Caki2 (cell line): Measurements from ENCODE around the gene FAT2. TPM values are rescaled to one million over a fixed set of nuclear protein-coding genes. Genes with fewer than 3 reads are reported as not detected.
A peak's percentile ranks its signal among the peaks of the same experiment; 100 is the strongest.
"Not testable (repeated sequence)": the region's sequence is repeated elsewhere in the genome, so short reads cannot be mapped to it uniquely, and the experiment has no call there.

ENCODE experiments used
- DNase-seq: peaks from one replicate; pipeline ENCODE4 v3.0.0-alpha.2; 2015; ENCODE audit warnings: low read depth
- in situ Hi-C: cut with HindIII; loops from 2 replicates; pipeline ENCODE4 v1.10.0; 2016; ENCODE audit warnings: low sequenced_read_pairs, low pct_unique_long_range_greater_than_20kb, mixed read lengths
- total RNA-seq: library from RNA; depleted of rRNA; stranded (reverse); fragments of >200 nt; shearing (Covaris generic); gene quantifications from 2 replicates; pipeline ENCODE4 v1.2.3, GENCODE V29; 2014; ENCODE audit warnings: low replicate concordance

FAT2 gene
- total RNA-seq, 1 experiment from 2014 or later = 0.27 TPM

- peak; percentile 71 for DNase-seq
- in situ Hi-C loops = no loop called here
Observed at GRCh38 chr5:151592855-151593408, 1.8 kb upstream of the FAT2 start.

DNA sequence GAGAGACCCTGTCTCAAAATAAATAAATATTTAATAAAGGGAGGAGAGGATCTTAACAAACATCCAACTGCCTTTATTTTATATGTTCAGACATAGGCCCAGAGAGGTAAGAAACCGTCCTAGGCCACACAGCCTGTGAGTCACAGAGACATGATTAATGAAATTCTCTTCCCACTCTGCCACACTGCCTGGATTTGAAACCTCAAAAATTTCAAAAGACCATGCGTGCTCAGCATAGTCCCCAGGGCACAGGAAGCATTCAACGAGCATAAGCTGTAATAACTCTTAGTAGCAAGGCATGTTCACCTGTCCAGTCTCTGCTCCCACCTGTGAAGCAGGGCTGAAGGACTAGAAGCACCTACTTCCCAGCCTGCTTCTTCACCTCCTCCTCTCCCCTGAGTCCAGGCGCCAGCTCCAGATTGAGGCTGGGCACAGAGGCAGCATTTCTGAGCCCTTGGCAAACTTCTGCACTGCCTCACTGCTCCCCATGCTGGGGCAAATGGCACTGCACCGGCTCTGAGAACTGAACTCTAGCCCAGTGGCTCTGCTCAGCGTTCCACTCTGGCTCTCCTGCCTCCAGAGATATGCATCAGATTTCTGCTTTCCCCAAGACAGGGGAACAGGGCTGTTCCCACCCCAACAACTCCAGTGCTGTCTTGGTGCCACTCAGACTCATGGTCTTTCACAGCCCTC, 1.1 kb downstream of the FAT2 start:
- in situ Hi-C loops = no loop called here
- no peak for DNase-seq

DNA sequence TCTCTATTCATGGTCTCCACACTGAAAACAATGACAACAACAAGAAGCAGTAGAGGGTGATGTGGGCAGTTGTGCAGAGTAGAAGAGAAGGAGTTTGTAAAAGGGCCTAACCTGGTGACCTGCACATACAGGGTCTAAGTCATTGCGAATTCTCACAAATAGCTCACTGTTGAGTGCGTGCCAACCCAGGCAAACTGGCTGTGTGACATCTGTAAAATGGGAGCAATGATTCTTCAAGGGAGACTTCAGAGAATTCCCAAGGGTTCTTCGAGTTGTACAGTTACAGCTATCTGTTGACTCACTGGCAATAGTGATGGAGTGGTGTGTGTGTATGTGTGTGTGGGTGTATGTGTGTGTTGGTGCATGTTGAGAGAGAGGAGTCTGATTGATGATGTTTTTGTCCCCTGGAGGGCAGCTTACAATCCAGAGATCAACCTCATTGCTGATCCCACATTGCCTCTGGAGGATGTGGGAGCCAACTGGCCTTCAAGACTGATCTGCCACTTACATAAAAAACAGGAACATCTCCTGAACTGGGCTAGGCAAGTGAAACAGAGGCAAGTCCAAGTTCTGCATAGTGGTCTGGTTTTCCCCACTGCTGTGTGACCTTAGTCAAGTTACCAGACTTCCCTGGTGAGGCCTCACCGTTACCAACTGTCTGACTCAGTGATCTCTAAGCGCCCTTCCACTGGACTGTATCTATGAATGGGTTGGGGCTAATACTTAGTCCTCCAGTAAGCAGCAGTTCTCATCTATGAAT, 3.2 kb downstream of the FAT2 start:
- in situ Hi-C loops = no loop called here
- DNase-seq = no peak

DNA sequence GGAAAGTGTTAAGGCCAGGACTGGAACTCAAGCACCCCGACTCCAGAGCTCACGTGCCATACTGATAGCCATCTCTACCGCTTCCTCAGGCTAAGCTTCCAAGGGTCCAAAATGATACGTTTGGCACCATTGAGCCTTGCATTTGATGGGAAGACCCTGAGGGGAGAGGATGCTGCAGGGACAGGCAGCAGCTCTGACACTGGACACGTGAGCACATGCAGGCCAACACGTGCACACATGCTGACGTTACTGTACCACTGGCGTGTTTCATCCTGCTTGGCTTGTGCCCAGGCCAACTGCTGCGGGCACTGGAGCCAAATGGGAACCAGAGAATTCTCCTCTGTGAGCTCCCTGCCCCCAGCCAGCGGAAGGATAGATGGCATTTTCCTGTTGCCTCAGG, 5.2 kb downstream of the FAT2 start:
- DNase-seq = no peak
- in situ Hi-C loops = no loop called here

DNA sequence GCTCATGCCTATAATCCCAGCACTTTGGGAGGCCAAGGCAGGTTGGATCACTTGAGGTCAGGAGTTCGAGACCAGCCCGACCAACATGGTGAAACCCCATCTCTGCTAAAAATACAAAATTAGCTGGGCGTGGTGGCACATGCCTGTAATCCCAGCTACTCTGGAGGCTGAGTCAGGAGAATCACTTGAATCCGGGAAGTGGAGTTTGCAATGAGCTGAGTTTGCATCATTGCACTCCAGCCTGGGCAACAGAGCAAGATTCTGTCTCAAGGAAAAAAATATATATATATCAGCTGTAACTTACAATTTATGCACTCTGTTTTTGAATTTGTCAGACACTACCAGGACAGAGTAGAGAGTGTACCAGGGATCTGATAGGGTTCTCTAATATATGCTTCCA, 5.8 kb downstream of the FAT2 start:
- DNase-seq, in situ Hi-C loops: not testable (repeated sequence)

DNA sequence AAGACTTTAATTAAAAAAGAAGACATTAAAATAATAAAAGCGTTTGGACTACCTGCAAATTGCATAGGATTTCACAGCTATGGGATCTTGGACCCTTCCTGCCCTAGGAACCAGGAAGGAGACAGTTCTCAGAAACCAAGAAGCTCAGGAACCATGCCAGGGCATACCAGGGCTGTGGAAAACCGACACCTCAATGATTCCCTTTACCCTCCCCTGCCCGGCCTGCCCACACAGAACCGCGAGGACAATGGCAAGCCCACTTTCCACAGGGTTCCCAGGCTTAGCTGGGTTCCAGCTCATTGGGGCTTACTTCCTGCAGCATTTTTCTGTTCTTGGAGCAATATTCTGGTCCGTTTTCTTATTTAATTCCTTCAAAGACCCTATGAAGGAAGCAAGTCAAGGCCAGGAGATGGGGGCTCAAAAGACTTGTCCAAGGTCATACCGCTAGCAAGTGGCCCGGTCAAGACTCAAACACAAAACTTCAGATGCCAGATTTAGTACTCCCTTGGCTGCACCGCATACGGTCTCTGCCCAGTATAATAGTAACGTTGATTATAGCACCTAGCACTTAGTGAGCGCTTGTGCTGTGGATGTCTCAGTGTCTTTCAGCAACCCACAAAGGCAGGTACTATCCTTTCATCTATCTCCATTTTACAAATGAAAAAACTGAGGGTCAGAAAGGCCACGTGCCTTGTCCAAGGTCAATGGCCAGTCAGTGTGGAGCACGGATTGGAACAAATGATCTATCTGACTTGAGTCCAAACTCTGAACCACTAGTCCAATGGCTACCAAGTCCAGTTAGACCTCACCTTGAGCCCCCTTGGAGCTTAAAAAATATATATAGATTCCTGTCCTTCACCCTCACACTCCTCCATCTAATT, 6.8 kb downstream of the FAT2 start:
- in situ Hi-C loops = no loop called here
- no peak for DNase-seq

- no peak for DNase-seq
- in situ Hi-C loops = no loop called here
Observed at GRCh38 chr5:151581812-151582583, 9.1 kb downstream of the FAT2 start.

- DNase-seq = no peak
- in situ Hi-C loops = no loop called here
Observed at GRCh38 chr5:151581347-151581746, 9.8 kb downstream of the FAT2 start.

DNA sequence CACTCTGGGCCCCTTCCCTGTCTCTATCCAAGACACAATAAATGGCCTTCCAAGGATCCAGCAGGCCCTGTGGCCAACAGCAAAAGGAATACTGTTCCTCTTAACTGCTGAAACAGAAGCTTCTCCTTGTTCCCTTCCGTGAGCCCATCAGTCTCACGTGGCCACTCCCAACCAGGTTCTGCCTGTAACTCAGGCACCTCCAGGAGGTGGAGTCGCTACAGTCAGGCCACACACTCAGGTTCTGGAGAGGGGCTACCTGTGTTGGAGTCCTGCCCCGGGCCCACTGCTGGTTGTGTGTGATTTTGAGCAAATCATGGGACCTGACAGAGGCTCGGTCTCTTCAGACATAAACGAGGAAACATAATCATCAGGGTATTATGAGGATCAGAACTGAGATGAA, 10.3 kb downstream of the FAT2 start:
- in situ Hi-C loops = no loop called here

DNA sequence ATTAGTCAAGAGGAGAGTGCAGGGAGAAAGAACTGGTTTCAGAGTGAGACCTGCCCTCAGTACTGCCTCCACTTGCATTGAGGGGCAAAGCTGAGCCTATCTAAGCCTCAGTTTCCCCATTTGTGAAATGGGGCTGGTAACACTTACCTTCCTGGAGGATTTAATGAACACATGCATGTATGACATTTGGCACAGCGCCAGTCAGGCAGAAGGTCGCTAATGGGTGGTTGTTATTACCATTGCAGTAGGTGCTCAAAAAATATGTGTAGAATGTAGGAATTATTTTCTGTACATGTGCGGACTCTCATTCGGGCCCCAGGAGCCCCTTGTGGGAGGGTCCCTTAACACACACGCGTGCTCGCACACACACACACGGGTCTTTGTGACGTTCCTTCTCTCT, 10.9 kb downstream of the FAT2 start:
- in situ Hi-C loops = no loop called here

More for the DNA sequence above, 10.3 kb downstream of the FAT2 start:
- DNase-seq = no peak

GRCh38 chr5:151579146-151579545, 12.0 kb downstream of the FAT2 start:
- in situ Hi-C loops, DNase-seq: not testable (repeated sequence)

More for the DNA sequence above, 10.9 kb downstream of the FAT2 start:
- DNase-seq = no peak

DNA sequence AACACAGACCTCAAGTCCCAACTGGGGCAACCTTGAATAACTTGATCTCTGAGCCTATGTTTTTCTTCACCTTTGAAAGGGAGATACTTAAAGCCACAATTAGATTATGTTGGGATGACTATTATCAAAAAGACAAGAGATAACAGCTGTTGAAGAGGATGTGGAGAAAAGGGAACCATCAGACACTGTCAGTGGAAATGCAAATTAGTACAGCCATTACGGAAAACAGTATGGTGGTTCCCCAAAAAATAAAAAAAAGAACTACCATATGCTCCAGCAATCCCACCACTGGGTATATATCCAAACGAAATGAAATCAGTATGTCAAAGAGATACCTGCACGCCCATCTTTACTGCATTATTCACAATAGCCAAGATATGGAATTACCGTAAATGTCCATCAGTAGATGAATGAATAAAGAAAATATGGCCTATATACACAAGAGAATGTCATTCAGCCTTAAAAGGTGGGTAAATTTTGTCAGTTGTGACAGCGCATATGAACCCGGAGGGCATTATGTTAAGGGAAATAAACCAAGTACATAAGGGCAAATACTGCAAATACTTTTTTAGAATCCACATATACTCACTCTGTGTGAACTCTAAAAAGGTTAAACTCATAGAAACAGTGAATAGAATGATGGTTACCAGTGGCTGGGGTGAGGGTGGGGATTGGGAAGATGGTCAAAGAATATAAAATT, 12.7 kb downstream of the FAT2 start:
- DNase-seq = no peak
- in situ Hi-C loops = no loop called here

DNA sequence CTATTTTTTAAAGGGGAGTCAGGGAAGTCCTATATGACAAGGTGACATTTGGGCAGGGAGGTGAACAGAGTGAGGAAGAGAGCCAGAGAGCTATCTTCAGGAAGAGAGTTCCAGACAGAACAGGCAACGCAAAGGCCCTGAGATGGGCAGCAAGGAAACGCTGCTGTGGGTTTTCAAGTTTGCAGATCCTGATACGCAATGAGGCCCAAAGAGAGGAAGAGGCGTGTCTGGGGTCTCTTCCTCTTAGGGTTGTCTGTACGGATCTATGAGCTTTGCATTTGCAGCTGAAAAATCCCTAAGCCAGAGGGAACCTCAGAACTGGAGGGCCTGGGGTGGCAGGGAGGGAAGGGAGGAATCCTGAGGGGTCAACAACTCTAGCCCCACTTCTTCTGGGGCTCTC, 13.6 kb downstream of the FAT2 start:
- in situ Hi-C loops = no loop called here
- no peak for DNase-seq

- in situ Hi-C loops = no loop called here
- no peak for DNase-seq
Observed at GRCh38 chr5:151574444-151574996, 16.6 kb downstream of the FAT2 start.

GRCh38 chr5:151572657-151573368, 18.3 kb downstream of the FAT2 start:
- DNase-seq = no peak
- in situ Hi-C loops = no loop called here

DNA sequence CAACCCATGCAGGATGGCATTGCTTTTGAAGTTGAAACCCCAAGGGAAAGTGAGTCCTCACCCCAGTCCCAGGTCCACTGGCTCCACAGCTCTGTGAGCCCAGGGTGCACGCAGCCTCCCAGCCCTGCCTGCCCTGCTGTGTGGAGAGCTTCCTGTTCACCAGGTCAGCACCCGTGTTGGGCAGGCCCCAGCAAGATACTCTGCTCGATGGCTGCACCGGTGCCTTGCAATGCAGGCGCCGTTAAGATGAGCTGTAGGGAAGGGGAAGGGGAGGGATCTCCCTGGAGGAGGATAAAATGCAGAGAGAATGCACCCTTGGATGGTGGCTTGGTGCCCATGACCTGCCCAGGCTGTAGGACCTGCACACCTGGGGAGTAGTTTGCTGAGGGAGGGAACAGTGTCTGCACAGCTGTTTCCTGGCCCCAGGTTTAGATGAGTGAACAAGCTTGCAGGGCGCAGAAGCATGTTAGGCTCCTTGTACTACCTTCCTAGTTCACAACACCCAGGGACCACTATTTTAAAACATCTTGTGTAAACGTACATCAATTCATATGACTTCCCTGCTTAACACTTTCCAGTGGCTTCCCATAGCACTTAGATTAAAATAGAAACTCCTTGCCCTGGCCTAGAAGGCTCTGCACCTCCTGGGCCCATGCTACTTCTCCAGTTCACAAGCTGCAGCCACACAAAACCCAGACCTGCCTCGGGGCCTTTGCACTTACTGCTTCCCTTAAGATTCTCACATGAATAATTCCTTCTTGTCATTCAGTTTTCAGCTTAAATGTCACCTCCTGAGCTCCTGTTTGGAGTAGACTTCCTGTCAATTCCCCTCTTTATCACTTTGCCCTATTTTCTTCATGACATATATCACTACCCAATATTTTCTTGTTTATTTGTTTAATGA, 19.6 kb downstream of the FAT2 start:
- no peak for DNase-seq
- in situ Hi-C loops = no loop called here
